ENCODE measurements around the gene ZBTB7C. TPM values are rescaled to one million over a fixed set of nuclear protein-coding genes. Genes with fewer than 3 reads are reported as not detected.
A peak's percentile ranks its signal among the peaks of the same experiment; 100 is the strongest.

The ZBTB7C gene
- total and polyA plus RNA-seq, 2 of the 8 experiments (the other 6 are each of a cell fraction or from before 2014, with no cell fraction given) = 0.15 to 0.45 TPM

DNA sequence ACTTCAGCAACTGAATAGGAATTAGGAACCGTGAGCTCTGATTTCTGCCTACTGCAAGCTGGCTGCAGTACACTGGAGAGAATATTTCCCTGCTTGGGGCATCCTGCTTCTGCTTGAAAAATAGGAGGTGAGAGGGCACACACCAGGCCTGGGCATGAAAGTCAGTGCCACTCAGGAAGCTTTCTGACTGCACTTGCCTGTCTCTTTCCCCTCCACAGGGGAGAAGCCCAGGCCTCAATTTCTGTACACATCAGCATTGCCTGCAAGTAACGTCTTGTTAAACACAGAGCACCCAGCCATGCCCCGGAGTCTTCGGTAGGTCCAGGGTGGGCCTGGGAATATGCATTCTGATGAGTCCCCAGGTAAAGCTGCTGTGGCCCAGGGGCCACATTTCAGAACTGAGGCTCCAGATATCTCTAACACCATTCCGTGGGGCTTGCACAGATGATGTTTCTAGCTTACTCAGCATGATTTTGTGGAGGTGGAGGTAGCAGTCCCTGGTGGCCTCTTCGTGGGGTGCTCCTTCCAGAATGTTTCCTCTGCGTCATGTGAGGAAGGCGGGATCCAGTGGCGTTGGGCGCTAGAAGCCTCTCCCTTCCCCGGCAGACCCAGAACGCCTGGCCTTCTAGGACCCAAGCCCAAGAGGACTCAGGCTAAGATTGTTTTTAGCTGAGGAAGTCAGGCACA lies 114.1 kb downstream of the ZBTB7C start:
- H4K20me1 ChIP-seq (replicated peaks in 1 of 2; ENCODE audit: control insufficient read depth in 1 of 2, insufficient read depth in 2 of 2, low read length in 2 of 2) = no peaks in the 10 kb centered on the region
- H3K79me1 ChIP-seq (ENCODE audit: low read depth, low read length) = no peaks in the 10 kb centered on the region
- H2BK5ac ChIP-seq (ENCODE audit: low read depth, low read length) = peak overlapping the region; percentile 19; the same call in 1 of the 2 replicates
- H2BK15ac ChIP-seq (ENCODE audit: low read length) = peak overlapping the region; percentile 74; the same call in 1 of the 2 replicates
- H2AFZ ChIP-seq (ENCODE audit: low read length) = no peak overlapping the region; the same call in 1 of the 2 replicates
- no peak overlapping the region for H3K14ac ChIP-seq (ENCODE audit: insufficient read length)
- peak overlapping the region; percentile 30; the same call in 1 of the 2 replicates for H2BK12ac ChIP-seq (ENCODE audit: low read depth, low read length)
- H3K56ac ChIP-seq (replicated peaks; ENCODE audit: insufficient read length, low read depth, low read length) = no peak overlapping the region
- no peaks in the 10 kb centered on the region for H3K23me2 ChIP-seq (ENCODE audit: low read depth, low read length)
- peaks cover 0 to 17% (median 5%) of the 10 kb centered on the region in 4 experiments; a peak in 5 of 7 replicates for H3K4me1 ChIP-seq (replicated peaks in 1 of 4; ENCODE audit: control insufficient read depth in 3 of 4, insufficient read depth in 4 of 4, low read length in 3 of 4)
- H3K9me3 ChIP-seq (ENCODE audit: insufficient read depth in 2 of 2, low read depth in 1 of 2, low read length in 1 of 2) = no peaks in the 10 kb centered on the region
- no peaks in the 10 kb centered on the region for H3K27me3 ChIP-seq (replicated peaks in 1 of 4; ENCODE audit: control insufficient read depth in 3 of 4, extremely low read depth in 1 of 4, insufficient read depth in 3 of 4, low read length in 3 of 4)
- no peak overlapping the region for H4K8ac ChIP-seq (ENCODE audit: extremely low read depth, insufficient read depth, low read length)
- no peak overlapping the region for H4K91ac ChIP-seq (replicated peaks; ENCODE audit: insufficient read length, low read length)
- no peak overlapping the region for H2AK5ac ChIP-seq (ENCODE audit: low read depth, low read length)
- no peak overlapping the region for H2BK20ac ChIP-seq (ENCODE audit: low read length)
- no peak overlapping the region; the same call in 1 of the 2 replicates for H3K18ac ChIP-seq (ENCODE audit: extremely low read depth, low read length)
- H3K4me2 ChIP-seq (ENCODE audit: insufficient read depth in 1 of 2, low read depth in 2 of 2, low read length in 2 of 2) = no peak overlapping the region
- no peak overlapping the region for H2BK120ac ChIP-seq (replicated peaks; ENCODE audit: low read depth, low read length)
- no peak overlapping the region for H3K4ac ChIP-seq (replicated peaks; ENCODE audit: insufficient read length, low read depth, low read length)
- H3K9ac ChIP-seq (replicated peaks in 1 of 4; ENCODE audit: extremely low read depth in 1 of 4, low read depth in 3 of 4, low read length in 3 of 4) = no peak overlapping the region
- FAIRE-seq (no peak), DNase-seq (ENCODE audit: low read depth in 1 of 2, low spot score in 2 of 2) (no peak)
- no peak overlapping the region for H4K5ac ChIP-seq (ENCODE audit: insufficient read length, low read depth, low read length)
- no peaks in the 10 kb centered on the region for H3K36me3 ChIP-seq (ENCODE audit: control insufficient read depth in 2 of 4, insufficient read depth in 4 of 4, low read length in 3 of 4)
- ChIA-PET CTCF (ENCODE audit: partially characterized antibody) (interaction anchor here (0.6 to 3.5 kb wide), 64 partner anchors 9 to 269 kb away, joined by 3 to 28 read pairs (median 4); no protein-coding TSS in a partner anchor), POLR2A (ENCODE audit: partially characterized antibody) (no interaction called here)
- no peak overlapping the region for H3K23ac ChIP-seq (ENCODE audit: insufficient read length)
- H3K27ac ChIP-seq (ENCODE audit: low read depth, low read length) = no peak overlapping the region
- TF ChIP-seq POLR2AphosphoS5 (IDR thresholded peaks at IDR 0.05; ENCODE audit: low read depth, low read length) (no peak), SP2 (IDR thresholded peaks at IDR 0.05; ENCODE audit: low read length) (no peak)
- 88% methylated on average over 12 of the region's 12 CpGs; no CpG with 5 or more reads in 1 of the 2 experiments for WGBS, 2 experiments (ENCODE audit: extremely low coverage in 1 of 2, insufficient coverage in 1 of 2, insufficient read length in 1 of 2, insufficient replicate concordance in 2 of 2, low coverage in 1 of 2, low lambda C conversion rate in 2 of 2, missing lambda C conversion rate in 1 of 2)
- H3K79me2 ChIP-seq (ENCODE audit: control insufficient read depth in 1 of 2, insufficient read depth in 2 of 2, low read length in 2 of 2) = no peaks in the 10 kb centered on the region
- no peak overlapping the region for H3K4me3 ChIP-seq (ENCODE audit: extremely low read depth in 1 of 4, insufficient read depth in 2 of 4, low read depth in 3 of 4, low read length in 4 of 4)
